ENCODE measurements around the gene DOK7.
"Not testable (repeated sequence)": the region's sequence is repeated elsewhere in the genome, so short reads cannot be mapped to it uniquely, and the experiment has no call there.

DOK7 gene

GRCh38 chr4:3527914-3528876, 65.1 kb downstream of the DOK7 start:
- H3K9me3 ChIP-seq (ENCODE audit: control insufficient read depth, insufficient read depth, low read length), result no peaks in the 10 kb centered on the region
- no peaks in the 10 kb centered on the region; the same call in 1 of the 2 replicates for H3K4me1 ChIP-seq (ENCODE audit: insufficient read depth, low read length)
- H3K36me3 ChIP-seq (ENCODE audit: insufficient read depth, low read length), result peaks cover 9% of the 10 kb centered on the region; the same call in 1 of the 2 replicates
- H3K9ac ChIP-seq (ENCODE audit: low read depth, low read length), result no peak overlapping the region

GRCh38 chr4:3529363-3529762, 66.3 kb downstream of the DOK7 start:
- Histone ChIP-seq H3K36me3 (ENCODE audit: insufficient read depth, low read length) (peaks cover 5% of the 10 kb centered on the region; the same call in 1 of the 2 replicates), H3K9me3 (ENCODE audit: control insufficient read depth, insufficient read depth, low read length) (no peaks in the 10 kb centered on the region), H3K9ac (ENCODE audit: low read depth, low read length) (no peak overlapping the region), H3K4me1 (ENCODE audit: insufficient read depth, low read length) (no peaks in the 10 kb centered on the region; the same call in 1 of the 2 replicates)

- Histone ChIP-seq H3K36me3 (ENCODE audit: insufficient read depth, low read length) (no peaks in the 10 kb centered on the region), H3K9ac (ENCODE audit: low read depth, low read length) (no peak overlapping the region)
Measured at GRCh38 chr4:3530051-3530450, 66.9 kb downstream of the DOK7 start.

GRCh38 chr4:3530663-3531254, 67.7 kb downstream of the DOK7 start:
- H3K9me3 ChIP-seq (ENCODE audit: control insufficient read depth, insufficient read depth, low read length), result no peaks in the 10 kb centered on the region
- no peaks in the 10 kb centered on the region; the same call in 1 of the 2 replicates for H3K4me1 ChIP-seq (ENCODE audit: insufficient read depth, low read length)
- peak overlapping the region; percentile 72; the same call in 1 of the 2 replicates for H3K9ac ChIP-seq (ENCODE audit: low read depth, low read length)
- H3K36me3 ChIP-seq (ENCODE audit: insufficient read depth, low read length), result no peaks in the 10 kb centered on the region

More at GRCh38 chr4:3530051-3530450, 66.9 kb downstream of the DOK7 start:
- H3K4me1 ChIP-seq (ENCODE audit: insufficient read depth, low read length), result no peaks in the 10 kb centered on the region; the same call in 1 of the 2 replicates
- no peaks in the 10 kb centered on the region for H3K9me3 ChIP-seq (ENCODE audit: control insufficient read depth, insufficient read depth, low read length)

GRCh38 chr4:3531318-3531878, 68.3 kb downstream of the DOK7 start:
- Histone ChIP-seq H3K4me1 (ENCODE audit: insufficient read depth, low read length) (no peaks in the 10 kb centered on the region; the same call in 1 of the 2 replicates), H3K36me3 (ENCODE audit: insufficient read depth, low read length) (no peaks in the 10 kb centered on the region), H3K9me3 (ENCODE audit: control insufficient read depth, insufficient read depth, low read length) (no peaks in the 10 kb centered on the region), H3K9ac (ENCODE audit: low read depth, low read length) (peak overlapping the region; percentile 72)

GRCh38 chr4:3531879-3532750, 69.0 kb downstream of the DOK7 start, which contains the start of gene LRPAP1:
TSS of gene LRPAP1 (minus strand) at chr4:3532422. CDS start at chr4:3532412, 10 bp downstream.
- Histone ChIP-seq H3K36me3 (ENCODE audit: insufficient read depth, low read length) (no peaks in the 10 kb centered on the region), H3K9me3 (ENCODE audit: control insufficient read depth, insufficient read depth, low read length) (no peaks in the 10 kb centered on the region), H3K4me1 (ENCODE audit: insufficient read depth, low read length) (no peaks in the 10 kb centered on the region; the same call in 1 of the 2 replicates), H3K9ac (ENCODE audit: low read depth, low read length) (peak within 1 kb of the TSS; percentile 72)

GRCh38 chr4:3532751-3533422, 69.8 kb downstream of the DOK7 start:
- Histone ChIP-seq H3K4me1 (ENCODE audit: insufficient read depth, low read length) (no peaks in the 10 kb centered on the region; the same call in 1 of the 2 replicates), H3K36me3 (ENCODE audit: insufficient read depth, low read length) (no peaks in the 10 kb centered on the region), H3K9me3 (ENCODE audit: control insufficient read depth, insufficient read depth, low read length) (no peaks in the 10 kb centered on the region), H3K9ac (ENCODE audit: low read depth, low read length) (peak overlapping the region; percentile 53; the same call in 1 of the 2 replicates)

GRCh38 chr4:3533423-3533820, 70.3 kb downstream of the DOK7 start:
- Histone ChIP-seq H3K9ac (ENCODE audit: low read depth, low read length) (no peak overlapping the region), H3K4me1 (ENCODE audit: insufficient read depth, low read length) (no peaks in the 10 kb centered on the region; the same call in 1 of the 2 replicates), H3K9me3 (ENCODE audit: control insufficient read depth, insufficient read depth, low read length) (no peaks in the 10 kb centered on the region), H3K36me3 (ENCODE audit: insufficient read depth, low read length) (no peaks in the 10 kb centered on the region)

- not testable (repeated sequence) for H3K4me1 ChIP-seq (ENCODE audit: insufficient read depth, low read length); H3K36me3 ChIP-seq (ENCODE audit: insufficient read depth, low read length); H3K9me3 ChIP-seq (ENCODE audit: control insufficient read depth, insufficient read depth, low read length); H3K9ac ChIP-seq (ENCODE audit: low read depth, low read length)
Measured at GRCh38 chr4:3535812-3536211, 72.7 kb downstream of the DOK7 start.

- H3K9me3 ChIP-seq (ENCODE audit: control insufficient read depth, insufficient read depth, low read length); H3K9ac ChIP-seq (ENCODE audit: low read depth, low read length); H3K4me1 ChIP-seq (ENCODE audit: insufficient read depth, low read length); H3K36me3 ChIP-seq (ENCODE audit: insufficient read depth, low read length): not testable (repeated sequence)
Measured at GRCh38 chr4:3538906-3539305, 75.8 kb downstream of the DOK7 start.

GRCh38 chr4:3543415-3543814, 80.3 kb downstream of the DOK7 start:
- not testable (repeated sequence) for H3K9me3 ChIP-seq (ENCODE audit: control insufficient read depth, insufficient read depth, low read length); H3K9ac ChIP-seq (ENCODE audit: low read depth, low read length); H3K36me3 ChIP-seq (ENCODE audit: insufficient read depth, low read length); H3K4me1 ChIP-seq (ENCODE audit: insufficient read depth, low read length)

Data from ES-I3 (cell line).